GM21447 (cell line): ENCODE data around the gene WDFY2.

Source experiments
- ATAC-seq: cut with Tn5 transposase; IDR thresholded peaks from one replicate; pipeline ENCODE4 v1.9.1; 2021; ENCODE audit not compliant: unreplicated experiment

WDFY2 gene

DNA sequence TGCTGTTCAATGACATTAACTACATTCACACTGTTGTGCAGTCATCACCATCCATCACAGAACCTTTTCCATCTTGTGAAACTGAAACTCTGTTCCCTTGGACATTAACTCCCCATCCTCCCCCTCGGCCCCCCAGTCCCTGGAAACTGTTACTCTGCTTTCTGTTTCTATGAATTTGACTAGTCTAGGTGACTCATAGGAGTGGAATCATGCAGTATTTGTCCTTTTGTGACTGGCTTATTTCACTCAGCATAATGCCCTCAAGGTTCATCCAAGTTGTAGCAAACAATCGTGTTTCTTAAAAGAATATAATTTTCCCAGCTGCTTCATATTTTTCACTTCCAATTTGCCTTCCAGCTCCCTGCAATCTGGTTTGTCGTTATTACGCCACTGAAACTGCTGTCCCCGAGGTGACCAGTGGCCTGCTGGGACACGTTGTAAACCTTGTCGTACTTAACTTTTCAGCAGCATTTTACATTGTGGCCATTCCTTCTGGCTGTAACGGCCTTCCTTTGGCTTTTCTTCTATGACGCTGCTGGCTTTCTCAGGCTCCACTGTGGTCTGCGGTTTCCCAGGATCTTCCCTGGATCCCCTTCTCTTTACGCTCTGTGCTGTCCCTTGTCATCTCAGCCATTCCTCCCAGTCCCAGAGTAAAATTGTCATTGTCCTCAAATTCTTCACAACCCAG, 145.7 kb downstream of the WDFY2 start:
- no peak for ATAC-seq

- no peak for ATAC-seq
These were observed 146.7 kb downstream of the WDFY2 start for GRCh38 chr13:51730927-51731326.

DNA sequence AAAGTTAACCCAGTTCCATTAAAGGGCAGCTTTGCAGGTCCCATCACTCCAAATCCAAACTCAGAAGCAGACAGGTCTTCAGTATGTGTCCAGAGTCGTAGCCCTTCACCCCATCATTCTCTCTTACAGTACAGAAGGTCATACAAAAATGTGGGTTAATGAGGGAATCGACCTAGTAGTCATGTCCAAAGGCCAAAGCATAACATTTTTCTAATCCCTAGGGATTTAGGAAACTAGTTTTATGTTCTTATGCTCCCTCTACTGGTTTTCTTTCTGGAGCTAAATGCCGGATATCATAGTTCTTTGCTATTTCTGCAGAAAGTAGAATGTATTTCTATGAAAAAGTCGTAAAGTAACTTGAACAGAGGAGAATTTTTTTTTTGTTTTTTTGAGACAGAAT, 147.5 kb downstream of the WDFY2 start:
- ATAC-seq: no peak

GRCh38 chr13:51733374-51734298, 149.4 kb downstream of the WDFY2 start:
- ATAC-seq: no peak

- no peak for ATAC-seq
These were observed 150.5 kb downstream of the WDFY2 start for GRCh38 chr13:51734786-51735185.

GRCh38 chr13:51737609-51738008, 153.3 kb downstream of the WDFY2 start:
- no peak for ATAC-seq

- ATAC-seq: no peak
These were observed 154.1 kb downstream of the WDFY2 start for GRCh38 chr13:51738226-51738905.

DNA sequence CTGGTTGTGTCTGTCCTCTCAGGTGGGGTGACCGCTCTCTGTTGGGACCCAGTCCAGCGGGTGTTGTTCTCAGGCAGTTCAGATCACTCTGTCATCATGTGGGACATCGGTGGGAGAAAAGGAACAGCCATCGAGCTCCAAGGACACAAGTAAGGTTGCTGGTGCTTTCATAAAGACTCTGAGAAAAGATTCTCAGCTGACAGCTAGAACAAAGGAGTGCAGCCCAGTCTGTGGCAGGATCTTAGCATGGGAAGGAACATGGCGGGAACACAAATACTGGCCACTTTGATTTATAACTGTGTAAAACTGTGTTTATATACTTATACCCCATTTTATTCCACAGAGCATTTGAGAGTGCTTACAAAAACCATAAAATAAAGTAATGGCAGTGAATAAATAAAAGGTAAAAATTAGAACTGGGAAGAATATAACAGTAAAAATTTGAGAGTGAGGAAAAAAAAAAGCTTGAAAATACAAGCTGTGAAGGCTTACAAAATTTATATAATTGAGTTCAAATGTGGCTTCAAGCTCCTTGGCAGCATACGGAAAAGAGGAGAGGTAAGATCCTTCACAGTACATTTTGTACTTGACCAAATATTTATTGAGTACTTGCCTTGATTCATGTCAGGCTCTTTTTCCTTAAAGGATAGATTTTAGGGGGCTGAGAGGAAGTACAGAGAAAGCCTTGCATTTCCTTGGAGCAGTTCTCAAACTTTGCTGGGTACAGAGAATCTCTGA, 154.9 kb downstream of the WDFY2 start:
- no peak for ATAC-seq

DNA sequence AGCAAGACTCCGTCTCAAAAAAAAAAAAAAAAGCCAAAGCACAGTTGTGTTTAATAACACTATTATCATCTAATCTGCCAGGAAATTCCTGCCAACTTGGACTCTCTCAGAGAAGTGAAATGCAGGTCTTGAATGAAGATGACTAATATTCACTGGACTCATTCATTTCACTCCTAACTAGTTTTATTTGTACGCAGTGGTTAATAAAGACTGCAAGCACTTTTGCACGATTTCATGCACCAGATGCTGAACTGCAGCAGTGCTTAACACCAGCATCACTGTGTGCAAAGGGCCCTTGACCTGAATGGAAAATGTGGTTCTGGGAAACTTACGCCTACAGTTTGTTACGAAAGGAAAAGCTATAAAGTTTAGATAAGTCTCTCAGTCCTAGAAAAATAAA, 156.4 kb downstream of the WDFY2 start:
- no peak for ATAC-seq

GRCh38 chr13:51742031-51742430, 157.8 kb downstream of the WDFY2 start:
- ATAC-seq: no peak

GRCh38 chr13:51742611-51743010, 158.3 kb downstream of the WDFY2 start:
- ATAC-seq: no peak

GRCh38 chr13:51745243-51745642, 161.0 kb downstream of the WDFY2 start:
- no peak for ATAC-seq

DNA sequence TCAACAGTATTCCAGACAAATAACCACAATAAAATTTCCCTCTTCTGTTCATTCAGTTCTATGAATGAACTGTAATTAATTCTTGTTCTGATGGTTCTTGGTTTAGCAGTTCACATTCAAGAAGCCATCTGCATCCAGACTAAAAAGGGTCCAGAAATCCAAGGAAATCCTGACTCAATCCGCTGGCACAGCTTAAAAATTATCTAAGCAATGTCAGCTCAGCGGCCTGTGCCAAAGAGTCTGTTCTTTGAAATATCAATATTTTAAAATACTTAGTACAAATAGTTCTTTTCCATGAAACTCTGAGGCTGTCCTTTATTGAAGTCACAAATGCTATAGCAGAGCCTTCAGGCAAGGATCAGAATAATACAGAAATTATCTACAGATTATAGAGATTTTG, 162.5 kb downstream of the WDFY2 start:
- ATAC-seq: no peak

DNA sequence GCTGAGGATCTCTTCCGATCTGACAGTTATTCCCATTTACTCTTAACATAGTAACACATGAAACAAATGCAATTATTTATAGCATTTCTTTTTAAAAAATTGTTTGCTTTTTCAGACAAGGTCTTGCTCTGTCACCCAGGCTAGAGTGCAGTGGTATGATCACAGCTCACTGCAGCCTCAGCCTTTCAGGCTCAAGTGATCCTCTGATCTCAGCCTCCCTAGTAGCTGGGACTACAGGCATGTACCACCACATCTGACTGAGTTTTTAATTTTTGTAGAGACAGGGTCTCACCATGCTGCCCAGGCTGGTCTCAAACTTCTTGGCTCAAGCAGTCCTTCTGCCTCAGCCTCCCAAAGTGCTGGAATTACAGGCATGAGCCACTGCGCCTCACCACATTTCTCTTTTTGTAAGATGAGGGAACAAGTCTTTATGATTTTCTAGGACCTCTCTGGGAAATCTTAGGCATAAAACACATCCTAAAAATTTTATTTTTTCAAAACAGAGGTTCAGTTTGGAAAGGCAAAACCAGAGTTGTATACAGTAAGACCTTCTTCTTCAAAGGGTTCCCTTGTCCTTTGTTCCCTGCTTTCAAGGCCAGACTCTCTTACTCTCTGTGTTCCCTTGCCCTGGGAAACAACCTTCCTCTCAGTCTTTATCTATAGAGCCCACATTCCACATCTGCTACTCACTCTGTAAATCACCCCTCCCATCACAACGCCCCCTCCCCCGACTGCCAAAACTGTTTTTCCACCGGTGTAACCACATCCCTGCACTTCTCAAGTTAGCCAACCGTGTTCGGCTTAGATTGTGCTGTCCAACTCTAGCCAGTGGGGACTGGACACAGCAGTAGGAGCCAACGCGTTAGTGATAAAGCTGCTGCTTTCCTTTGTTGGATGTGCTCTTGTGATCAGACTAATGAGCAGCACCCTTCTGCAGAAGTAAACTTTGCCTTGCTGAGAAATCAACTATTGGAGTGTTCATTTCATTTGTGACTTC, 163.5 kb downstream of the WDFY2 start:
- no peak for ATAC-seq

GRCh38 chr13:51756651-51757050, 172.4 kb downstream of the WDFY2 start:
- no peak for ATAC-seq

GRCh38 chr13:51758691-51759090, 174.4 kb downstream of the WDFY2 start:
- ATAC-seq: no peak

- ATAC-seq: no peak
These were observed 175.0 kb downstream of the WDFY2 start for GRCh38 chr13:51759240-51759639.

DNA sequence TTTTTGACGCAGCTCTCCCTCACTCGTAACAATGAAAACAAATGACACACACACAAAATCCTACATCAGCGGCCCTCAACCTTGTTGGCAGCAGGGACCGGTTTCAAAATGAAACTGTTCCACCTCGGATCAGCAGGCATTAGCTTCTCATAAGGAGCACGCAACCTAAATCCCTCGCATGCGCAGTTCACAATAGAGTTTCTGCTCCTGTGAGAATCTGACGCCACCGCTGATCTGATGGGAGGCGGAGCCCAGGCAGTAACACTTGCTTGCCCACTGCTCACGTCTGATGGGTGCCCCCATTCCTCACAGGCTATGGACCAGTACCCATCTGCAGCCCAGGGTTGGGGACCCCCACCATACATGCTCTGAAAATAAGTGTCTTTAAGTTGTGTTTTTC, 176.3 kb downstream of the WDFY2 start:
- no peak for ATAC-seq

- no peak for ATAC-seq
These were observed 177.5 kb downstream of the WDFY2 start for GRCh38 chr13:51761643-51762350.
